HG02642 (cell line): ENCODE data around the gene KRT15.
A peak's percentile ranks its signal among the peaks of the same experiment; 100 is the strongest.

Source experiments
- ATAC-seq: cut with Tn5 transposase; IDR thresholded peaks from one replicate; pipeline ENCODE4 v1.9.1; 2021; ENCODE audit warnings: mild to moderate bottlenecking; ENCODE audit not compliant: unreplicated experiment, poor library complexity

Gene KRT15

DNA sequence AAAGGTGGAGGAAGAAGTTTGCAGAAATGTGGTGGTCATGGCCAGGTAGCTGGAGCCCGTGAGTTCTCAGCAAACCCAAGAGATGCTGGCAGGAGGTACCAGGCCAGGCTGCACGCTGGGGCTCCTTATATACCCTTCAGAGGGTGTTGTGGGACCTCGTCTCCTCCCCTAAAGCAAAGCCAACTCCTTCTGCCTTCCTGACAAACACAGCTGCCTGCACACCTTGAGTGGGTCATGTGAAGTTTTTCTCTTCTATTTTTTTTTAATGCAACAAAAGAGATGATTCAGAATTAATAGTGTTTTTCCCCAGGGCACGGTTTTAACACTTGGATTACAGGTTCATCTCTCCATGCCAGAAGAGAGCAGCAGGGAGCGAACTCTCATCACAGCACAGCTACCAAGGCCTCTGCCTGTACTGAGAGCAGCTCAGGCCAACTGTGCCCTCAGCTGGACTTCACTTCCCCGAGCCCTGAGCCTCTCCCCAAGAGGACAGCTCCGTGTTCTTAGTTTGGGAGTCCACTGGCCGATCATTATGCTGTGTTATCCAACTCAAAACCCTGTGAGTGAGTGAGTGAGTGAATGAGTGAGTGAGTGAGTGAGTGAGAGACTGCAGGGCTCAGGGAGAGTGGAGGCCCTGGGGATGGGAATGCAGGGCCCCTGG is at the start of gene KRT15:
TSS of gene KRT15 (minus strand) at position 102 of the 661 bp plus-strand sequence. CDS start at position 39, 63 bp downstream.
- ATAC-seq: no peak

- ATAC-seq: no peak
These were observed 48.6 kb upstream of the KRT15 start for GRCh38 chr17:41567317-41567716.

- ATAC-seq: no peak
These were observed 46.6 kb upstream of the KRT15 start for GRCh38 chr17:41565338-41565737.

DNA sequence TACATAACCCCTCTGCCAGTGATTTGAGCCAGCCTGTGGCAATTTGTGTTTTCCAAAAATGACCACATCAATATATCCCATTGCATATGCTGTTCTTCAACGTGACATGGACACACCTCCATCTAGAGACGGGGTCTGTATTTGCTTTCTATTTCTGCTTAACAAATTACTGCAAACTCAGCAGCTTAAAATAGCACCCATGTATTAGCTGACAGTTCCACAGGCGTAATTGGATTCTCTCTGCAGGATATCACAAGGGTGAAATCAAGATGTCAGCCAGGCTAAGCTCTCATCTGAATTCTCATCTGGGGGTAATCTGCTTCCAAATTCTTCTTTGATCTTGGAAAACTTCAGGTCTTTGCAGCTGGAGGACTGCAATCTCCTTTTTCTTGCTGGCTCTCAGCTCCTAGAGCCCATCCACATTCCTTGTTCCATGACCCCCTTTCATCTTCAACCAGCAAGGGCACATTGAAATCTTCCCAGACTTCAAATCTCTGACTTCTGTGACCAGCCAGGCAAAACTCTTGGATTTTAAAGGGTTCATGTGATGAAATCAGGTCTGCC is 45.0 kb upstream of the KRT15 start:
- no peak for ATAC-seq

DNA sequence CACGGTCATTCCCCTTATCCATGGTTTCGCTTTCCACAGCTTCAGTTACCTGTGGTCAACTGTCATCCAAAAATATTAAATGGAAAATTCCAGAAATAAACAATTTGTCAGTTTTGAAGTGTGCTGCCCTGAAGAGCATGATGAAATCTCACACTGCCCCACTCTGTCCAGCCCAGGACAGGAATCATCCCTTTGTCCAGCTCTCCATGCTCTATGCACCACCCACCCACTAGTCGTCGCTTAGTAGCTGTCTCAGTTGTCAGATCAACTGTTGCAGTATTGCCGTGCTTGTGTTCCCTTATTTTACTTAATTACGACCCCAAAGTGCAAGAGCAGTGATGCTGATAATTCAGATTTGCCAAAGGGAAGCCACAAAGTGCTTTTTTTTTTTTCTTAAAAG is 42.9 kb upstream of the KRT15 start:
- ATAC-seq: no peak

GRCh38 chr17:41559548-41559947 is 40.9 kb upstream of the KRT15 start:
- ATAC-seq: no peak

GRCh38 chr17:41556931-41557330 is 38.2 kb upstream of the KRT15 start:
- no peak for ATAC-seq

DNA sequence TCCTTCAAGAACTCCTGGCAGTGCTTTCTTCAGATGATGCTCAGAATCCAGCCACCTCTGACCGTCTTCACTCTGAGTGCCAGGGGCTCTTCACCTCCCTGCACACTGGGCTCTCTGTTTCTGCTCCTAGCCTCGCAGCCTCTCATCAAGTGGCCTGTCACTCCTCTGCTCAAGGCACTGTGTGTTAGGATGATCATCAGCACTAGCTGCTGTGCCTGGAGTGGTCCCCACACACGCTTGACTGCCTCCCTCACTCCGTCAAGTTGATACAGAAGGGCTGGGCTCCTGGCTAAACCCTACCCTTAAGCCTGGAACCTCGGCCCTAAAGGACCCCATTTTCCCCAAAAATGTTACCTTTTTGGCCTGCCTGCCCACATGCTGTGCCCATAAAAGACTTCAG is 37.6 kb upstream of the KRT15 start:
- no peak for ATAC-seq

DNA sequence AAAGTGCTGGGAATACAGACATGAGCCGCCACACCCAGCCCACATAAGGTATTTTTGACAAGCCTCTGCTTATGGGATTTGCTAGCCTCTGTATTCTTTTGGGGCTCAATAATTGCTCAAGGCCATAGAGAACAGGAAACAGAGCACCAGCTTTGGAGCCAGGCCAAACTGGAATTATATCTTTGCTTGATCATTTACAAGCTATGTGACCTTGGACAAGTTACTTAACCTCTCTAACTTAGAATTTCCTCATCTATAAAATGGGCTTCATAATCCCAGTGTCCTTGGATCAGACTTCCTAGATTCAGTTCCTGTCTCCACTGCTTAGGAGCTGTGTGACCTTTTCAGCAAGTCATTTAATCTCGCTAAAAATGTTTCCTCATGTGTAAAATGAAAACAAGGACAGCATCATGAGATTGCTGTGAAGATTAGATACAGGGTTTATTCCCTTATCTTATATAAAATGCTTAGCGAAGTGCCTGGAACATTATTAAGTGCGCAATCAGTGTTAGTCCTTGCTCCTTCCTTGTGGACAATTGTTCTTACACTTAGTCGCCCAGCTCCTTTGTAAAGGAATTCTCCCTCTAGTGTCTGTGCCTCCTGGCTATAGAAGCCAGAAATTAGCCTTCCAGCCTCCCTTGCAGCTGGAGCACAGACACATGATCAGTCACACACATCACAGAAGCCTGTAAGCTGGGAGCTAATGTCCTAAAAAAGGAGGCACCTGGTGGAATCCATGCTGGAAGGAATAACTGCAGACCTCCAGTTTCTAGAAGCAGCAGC is 36.6 kb upstream of the KRT15 start:
- no peak for ATAC-seq

- no peak for ATAC-seq
These were observed 35.4 kb upstream of the KRT15 start for GRCh38 chr17:41553987-41554680.

DNA sequence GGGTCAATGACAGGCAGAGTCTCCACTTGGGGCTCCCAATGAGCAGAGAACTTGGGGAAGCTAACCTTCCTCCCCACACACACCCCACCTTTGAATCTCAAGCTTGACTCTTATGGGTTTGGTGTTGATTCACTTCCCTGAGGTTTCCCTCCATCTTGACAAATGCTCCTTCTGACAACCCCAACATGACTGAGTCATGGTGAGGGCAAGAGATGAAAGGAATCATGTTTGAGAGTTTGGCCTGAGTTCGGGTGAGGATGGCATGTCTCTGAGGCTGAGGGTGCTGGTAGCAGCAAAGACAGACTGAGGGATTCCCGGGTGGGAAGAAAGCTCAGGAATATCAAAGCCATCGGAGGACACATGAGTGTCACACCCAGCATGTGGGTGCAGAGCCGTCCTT is 34.5 kb upstream of the KRT15 start:
- ATAC-seq: no peak

- ATAC-seq: no peak
These were observed 33.8 kb upstream of the KRT15 start for GRCh38 chr17:41552455-41552854.

GRCh38 chr17:41551365-41551764 is 32.7 kb upstream of the KRT15 start:
- no peak for ATAC-seq

DNA sequence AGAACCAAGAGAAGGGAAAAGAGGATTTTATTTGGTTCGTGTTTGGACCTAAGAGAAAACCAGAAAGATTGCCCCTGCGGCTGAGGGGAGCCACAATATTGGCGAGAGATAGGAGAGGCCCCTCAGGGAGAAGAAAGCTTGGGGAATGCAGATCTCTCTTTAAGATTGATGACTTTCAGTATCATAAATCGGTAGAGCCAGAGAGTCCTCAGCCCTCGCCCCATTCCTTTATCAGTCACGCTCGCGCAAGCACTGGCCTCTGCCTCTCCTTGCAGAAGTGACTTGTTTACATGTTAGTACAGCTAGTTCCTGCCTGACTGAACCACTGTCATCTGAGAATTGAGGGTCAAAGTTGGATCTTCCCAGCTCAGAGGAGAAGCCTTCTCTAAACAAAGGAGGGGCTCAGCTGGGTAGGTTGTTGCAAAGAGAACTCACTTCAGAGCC is 30.9 kb upstream of the KRT15 start:
- no peak for ATAC-seq

GRCh38 chr17:41548844-41549595 is 30.3 kb upstream of the KRT15 start:
- ATAC-seq: peak; percentile 61

- no peak for ATAC-seq
These were observed 29.5 kb upstream of the KRT15 start for GRCh38 chr17:41547921-41548843.

DNA sequence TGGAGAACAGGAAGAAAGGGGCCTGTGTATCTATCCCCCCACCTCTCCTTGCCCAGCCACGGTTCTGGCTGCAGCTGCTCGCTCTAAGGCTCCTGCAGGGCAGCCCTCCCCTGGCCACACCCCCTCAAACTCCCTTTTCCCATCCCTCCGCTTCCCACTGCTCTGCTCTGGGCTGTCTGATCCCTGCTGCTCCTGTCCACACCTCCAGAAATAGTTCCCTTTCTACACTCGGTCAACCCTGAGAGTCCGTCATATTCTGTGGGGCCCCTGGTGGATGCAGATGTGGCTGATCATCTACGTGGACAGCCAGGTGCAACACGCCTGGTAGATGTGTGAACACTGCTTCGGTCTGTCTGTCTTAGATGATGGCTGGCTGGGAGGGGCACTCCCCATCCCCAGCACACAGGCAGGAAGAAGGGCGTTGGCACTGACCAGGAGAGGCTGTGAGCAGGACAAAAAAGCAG is 28.7 kb upstream of the KRT15 start:
- ATAC-seq: no peak

DNA sequence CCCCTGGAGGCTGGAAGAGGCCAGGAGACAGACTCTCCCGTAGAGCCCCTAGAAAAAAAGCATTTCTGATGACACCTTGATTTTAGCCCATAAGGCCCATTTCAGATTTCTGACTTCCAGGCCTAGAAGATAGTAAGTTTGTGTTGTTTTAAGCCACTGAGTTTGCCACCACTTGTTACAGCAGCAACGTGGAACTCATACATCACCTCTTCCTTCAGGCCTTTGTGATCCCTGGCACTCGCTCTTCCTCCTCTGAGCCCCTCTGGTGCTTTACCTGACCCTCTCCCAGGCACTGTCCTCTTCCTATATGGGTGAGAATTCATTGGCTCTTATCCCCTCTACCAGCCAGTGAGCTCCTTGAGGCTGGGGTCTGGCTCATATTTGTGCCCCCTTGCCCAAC is 28.1 kb upstream of the KRT15 start:
- ATAC-seq: no peak

- ATAC-seq: no peak
These were observed 27.2 kb upstream of the KRT15 start for GRCh38 chr17:41545829-41546410.
